Hepatocyte (in vitro differentiated cells): ENCODE measurements around the gene SKAP2. TPM values are rescaled to one million over a fixed set of nuclear protein-coding genes. Genes with fewer than 3 reads are reported as not detected.

Experiments used
- DNase-seq: peaks from one replicate; pipeline ENCODE4 v3.0.0-alpha.2; 2016; ENCODE audit warnings: low spot score
- H2AFZ ChIP-seq: fragments of 200-600 bp; sonication (generic); 2 replicates; pipeline ENCODE4 v1.6.0; 2016; ENCODE audit warnings: antibody characterized with exemption, mild to moderate bottlenecking
- H3K27ac ChIP-seq: fragments of 200-600 bp; sonication (generic); 2 replicates; pipeline ENCODE4 v1.5.1; 2016; ENCODE audit warnings: mild to moderate bottlenecking
- H3K27me3 ChIP-seq: fragments of 200-600 bp; sonication (generic); 2 replicates; pipeline ENCODE4 v1.6.1; 2016
- H3K36me3 ChIP-seq: fragments of 200-600 bp; sonication (generic); replicated peaks from 2 replicates; pipeline ENCODE4 v1.5.1; 2016; ENCODE audit warnings: low read depth; ENCODE audit not compliant: insufficient read depth
- H3K4me1 ChIP-seq: fragments of 200-600 bp; sonication (generic); 2 replicates; pipeline ENCODE4 v1.5.1; 2016; ENCODE audit warnings: mild to moderate bottlenecking, moderate library complexity; ENCODE audit not compliant: insufficient read depth
- H3K4me2 ChIP-seq: fragments of 200-600 bp; sonication (generic); 2 replicates; pipeline ENCODE4 v1.6.0; 2016
- H3K4me3 ChIP-seq: fragments of 200-600 bp; sonication (generic); 2 replicates; pipeline ENCODE4 v1.5.1; 2016; ENCODE audit warnings: mild to moderate bottlenecking
- H3K79me2 ChIP-seq: fragments of 200-600 bp; sonication (generic); 2 replicates; pipeline ENCODE4 v1.6.0; 2017; ENCODE audit warnings: mild to moderate bottlenecking
- H3K9me2 ChIP-seq: fragments of 200-600 bp; sonication (generic); replicated peaks from 2 replicates; pipeline ENCODE4 v1.6.0; 2017; ENCODE audit warnings: mild to moderate bottlenecking; ENCODE audit not compliant: insufficient read depth
- H3K9me3 ChIP-seq: fragments of 200-600 bp; sonication (generic); 2 replicates; pipeline ENCODE4 v1.5.1; 2016; ENCODE audit warnings: low read depth, mild to moderate bottlenecking
- H4K20me1 ChIP-seq: fragments of 200-600 bp; sonication (generic); 2 replicates; pipeline ENCODE4 v1.6.0; 2016; ENCODE audit warnings: mild to moderate bottlenecking; ENCODE audit not compliant: insufficient read depth, poor library complexity, severe bottlenecking
- CTCF ChIP-seq: fragments of 200-600 bp; sonication (generic); IDR thresholded peaks from 2 replicates; pipeline ENCODE4 v1.5.1; 2016; ENCODE audit warnings: antibody characterized with exemption, mild to moderate bottlenecking; ENCODE audit not compliant: poor library complexity
- EZH2 ChIP-seq: fragments of 200-600 bp; sonication (generic); IDR thresholded peaks from 2 replicates; pipeline ENCODE4 v1.6.1; 2016; ENCODE audit warnings: antibody characterized with exemption, mild to moderate bottlenecking, borderline replicate concordance
- EZH2phosphoT487 ChIP-seq: fragments of 200-600 bp; sonication (generic); IDR thresholded peaks from one replicate; pipeline ENCODE4 v1.6.1; 2018; ENCODE audit warnings: antibody characterized with exemption, mild to moderate bottlenecking, low read depth, moderate library complexity; ENCODE audit not compliant: unreplicated experiment, severe bottlenecking
- WGBS: methylation state at CpG from one replicate; pipeline ENCODE4 v1.1.6; 2016; ENCODE audit warnings: low lambda C conversion rate; ENCODE audit errors: missing lambda C conversion rate; 5-methylcytosine and 5-hydroxymethylcytosine counted together
- polyA plus RNA-seq: library from polyadenylated mRNA; unstranded; fragments of >200 nt; fragmentation: Nextera tagmentation; extraction: Ambion mirVana; gene quantifications from 2 replicates; pipeline ENCODE4 v1.2.1, GENCODE V29; 2016
- total RNA-seq: library from RNA; depleted of rRNA; stranded (reverse); fragments of >200 nt; gene quantifications from 2 replicates; pipeline ENCODE4 v1.2.3, GENCODE V29; 2014

SKAP2 gene
- total and polyA plus RNA-seq, 2 experiments from 2014 or later = 8.4 to 13.5 TPM

- Histone ChIP-seq H4K20me1 (no peaks in the 10 kb centered on the region), H2AFZ (no peak overlapping the region), H3K27ac (no peak overlapping the region), H3K4me3 (no peak overlapping the region), H3K4me1 (peaks cover 15% of the 10 kb centered on the region), H3K9me3 (no peaks in the 10 kb centered on the region), H3K36me3 (no peaks in the 10 kb centered on the region), H3K27me3 (no peaks in the 10 kb centered on the region), H3K79me2 (no peaks in the 10 kb centered on the region), H3K4me2 (no peak overlapping the region), H3K9me2 (no peaks in the 10 kb centered on the region)
- no peak for DNase-seq
- TF ChIP-seq EZH2 (no peak), EZH2phosphoT487 (no peak), CTCF (no peak)
These were observed 170.2 kb downstream of the SKAP2 start for GRCh38 chr7:26694141-26694540.

GRCh38 chr7:26691886-26692285 is 172.5 kb downstream of the SKAP2 start:
- no peaks in the 10 kb centered on the region for H3K79me2 ChIP-seq
- no peaks in the 10 kb centered on the region for H3K27me3 ChIP-seq
- H3K4me1 ChIP-seq = peaks cover 27% of the 10 kb centered on the region
- no peak for TF ChIP-seq CTCF
- no peak for TF ChIP-seq EZH2phosphoT487
- no peak for TF ChIP-seq EZH2
- H3K9me2 ChIP-seq = no peaks in the 10 kb centered on the region
- H3K36me3 ChIP-seq = no peaks in the 10 kb centered on the region
- no peaks in the 10 kb centered on the region for H3K9me3 ChIP-seq
- no peak overlapping the region for H3K27ac ChIP-seq
- H2AFZ ChIP-seq = no peak overlapping the region
- DNase-seq = no peak
- H3K4me3 ChIP-seq = no peak overlapping the region
- no peaks in the 10 kb centered on the region for H4K20me1 ChIP-seq
- 84% methylated on average over 2 of the region's 2 CpGs for WGBS
- H3K4me2 ChIP-seq = no peak overlapping the region

- Histone ChIP-seq H4K20me1 (no peaks in the 10 kb centered on the region), H3K4me1 (peaks cover 31% of the 10 kb centered on the region), H3K27me3 (no peaks in the 10 kb centered on the region), H2AFZ (no peak overlapping the region), H3K4me2 (no peak overlapping the region), H3K9me2 (no peaks in the 10 kb centered on the region), H3K36me3 (no peaks in the 10 kb centered on the region), H3K27ac (no peak overlapping the region), H3K9me3 (no peaks in the 10 kb centered on the region), H3K79me2 (no peaks in the 10 kb centered on the region), H3K4me3 (no peak overlapping the region)
- TF ChIP-seq EZH2phosphoT487 = no peak
- no peak for TF ChIP-seq CTCF
- no peak for TF ChIP-seq EZH2
- no peak for DNase-seq
- 69% methylated on average over 2 of the region's 2 CpGs for WGBS
These were observed 173.0 kb downstream of the SKAP2 start for GRCh38 chr7:26691406-26691805.
